K562 (cell line): ENCODE data around the gene IL10RB. TPM values are rescaled to one million over a fixed set of nuclear protein-coding genes. Genes with fewer than 3 reads are reported as not detected.

Experiments used
- CBFA2T3 ChIP-seq: fragments of 450-650 bp; IDR thresholded peaks from 2 replicates; pipeline ENCODE4 v1.6.1; 2017
- CHCHD3 ChIP-seq: fragments of 250-450 bp; sonication (Bioruptor Pico); IDR thresholded peaks from 2 replicates; pipeline ENCODE4 v2.1.2; 2022; ENCODE audit warnings: mild to moderate bottlenecking
- CHD4 ChIP-seq: fragments of 200-600 bp; sonication (generic); IDR thresholded peaks from 3 replicates; pipeline ENCODE4 v1.6.1; 2012; ENCODE audit warnings: low read depth, mild to moderate bottlenecking, mixed read lengths, low read length, inconsistent platforms; ENCODE audit not compliant: insufficient read depth, insufficient replicate concordance, poor library complexity, severe bottlenecking
- DIDO1 ChIP-seq: fragments of 450-650 bp; IDR thresholded peaks from 2 replicates; pipeline ENCODE4 v1.6.1; 2016; ENCODE audit warnings: low read depth, missing biosample characterization, missing genetic modification characterization
- DPF2 ChIP-seq: fragments of 450-650 bp; IDR thresholded peaks from 2 replicates; pipeline ENCODE4 v1.6.1; 2016
- EP400 ChIP-seq: fragments of 450-650 bp; IDR thresholded peaks from 2 replicates; pipeline ENCODE4 v1.6.1; 2017; ENCODE audit warnings: antibody characterized with exemption, mild to moderate bottlenecking, moderate library complexity
- ESRRA ChIP-seq: fragments of 450-650 bp; IDR thresholded peaks from 2 replicates; pipeline ENCODE4 v1.6.1; 2014; ENCODE audit warnings: low read depth, mild to moderate bottlenecking, moderate library complexity, borderline replicate concordance
- ID3 ChIP-seq, 2 experiments: fragments of 250-450 bp in 1 of 2; fragments of 450-650 bp in 1 of 2; sonication (Bioruptor Pico) in 1 of 2; IDR thresholded peaks; 2 replicates each; pipeline versions ENCODE4 v1.6.1 to v1.8.0; 2016 to 2021; ENCODE audit warnings: mild to moderate bottlenecking in 2 of 2, moderate library complexity in 2 of 2, missing compliant biosample characterization in 1 of 2, missing genetic modification characterization in 1 of 2
- IFI16 ChIP-seq: fragments of 250-450 bp; sonication (Bioruptor Pico); IDR thresholded peaks from 2 replicates; pipeline ENCODE4 v2.1.2; 2022; ENCODE audit warnings: mild to moderate bottlenecking, inconsistent platforms
- MEF2A ChIP-seq: IDR thresholded peaks from 2 replicates; pipeline ENCODE4 v1.6.1; 2011; ENCODE audit warnings: low read depth, mild to moderate bottlenecking, low read length, moderate library complexity; ENCODE audit not compliant: control insufficient read depth
- MNT ChIP-seq, 2 experiments: fragments of 450-650 bp; conservative IDR thresholded peaks; 2 replicates each; pipeline ENCODE4 v1.6.1; 2017; ENCODE audit warnings: mild to moderate bottlenecking in 2 of 2, moderate library complexity in 2 of 2
- PRDM10 ChIP-seq: fragments of 450-650 bp; IDR thresholded peaks from 2 replicates; pipeline ENCODE4 v1.6.1; 2018; ENCODE audit not compliant: partially characterized antibody
- PTRF ChIP-seq: fragments of 450-650 bp; IDR thresholded peaks from 2 replicates; pipeline ENCODE4 v1.6.1; 2016; ENCODE audit warnings: mild to moderate bottlenecking, missing genetic modification characterization, missing compliant biosample characterization
- SP1 ChIP-seq: sonication (generic); formaldehyde crosslinking; IDR thresholded peaks from 2 replicates; pipeline ENCODE4 v1.8.1; 2022; ENCODE audit warnings: mild to moderate bottlenecking, missing genetic modification reagents
- SREBF2 ChIP-seq: sonication (generic); formaldehyde crosslinking; IDR thresholded peaks from 2 replicates; pipeline ENCODE4 v1.4.0; 2020; ENCODE audit warnings: mild to moderate bottlenecking, missing genetic modification reagents
- TCF7 ChIP-seq: sonication (generic); IDR thresholded peaks from 2 replicates; pipeline ENCODE4 v1.6.1; 2016; ENCODE audit warnings: antibody characterized with exemption, borderline replicate concordance
- TRIM24 ChIP-seq, 2 experiments: fragments of 450-650 bp; IDR thresholded peaks; 2 replicates each; pipeline ENCODE4 v1.6.1; 2016
- ZFPM2 ChIP-seq: fragments of 250-450 bp; sonication (Bioruptor Pico); IDR thresholded peaks from 2 replicates; pipeline ENCODE4 v1.5.1; 2022; ENCODE audit warnings: mild to moderate bottlenecking
- ZNF3 ChIP-seq: fragments of 250-450 bp; sonication (Bioruptor Pico); IDR thresholded peaks from 2 replicates; pipeline ENCODE4 v1.5.0; 2021; ENCODE audit warnings: mild to moderate bottlenecking, moderate library complexity
- ZNF311 ChIP-seq: fragments of 250-450 bp; sonication (Bioruptor Pico); IDR thresholded peaks from 2 replicates; pipeline ENCODE4 v1.4.0; 2020; ENCODE audit warnings: mild to moderate bottlenecking, moderate library complexity
- polyA plus RNA-seq, 8 experiments: library from polyadenylated mRNA; depleted of rRNA in 4 of 8; stranded (reverse) in 5 of 8; unstranded in 3 of 8; fragments of >200 nt; fragmentation: Nextera tagmentation in 2 of 8; fragmentation: Illumina TruSeq in 1 of 8; extraction: Ambion mirVana in 2 of 8; extraction: Trizol in 1 of 8; gene quantifications; 2 replicates each; pipeline versions ENCODE4 v1.2.1 to v1.2.3, GENCODE V29; 2011 to 2014; ENCODE audit warnings: inconsistent platforms in 1 of 8, missing spikeins in 1 of 8
- total RNA-seq, 7 experiments: library from RNA; depleted of rRNA in 6 of 7; stranded (reverse); fragments of >200 nt in 6 of 7; fragmentation: Illumina TruSeq in 2 of 7; extraction: Trizol in 2 of 7; gene quantifications; 2 replicates each; pipeline versions ENCODE4 v1.2.1 to v1.2.3, GENCODE V29; 2011 to 2021; ENCODE audit warnings: low replicate concordance in 1 of 7

Gene IL10RB
- total and polyA plus RNA-seq, 9 of the 15 experiments (the other 6 are each of a cell fraction or from before 2014, with no cell fraction given), result 10.9 to 33.8 (median 23.0) TPM

GRCh38 chr21:33332143-33332542 is 66.0 kb downstream of the IL10RB start (continued):
- TF ChIP-seq PRDM10 (peak; percentile 49), SREBF2 (CRISPR knock-in tag) (no peak), ESRRA (no peak), DPF2 (peak; percentile 79), EP400 (peak; percentile 13; the same call in 1 of the 2 replicates), MEF2A (peak; percentile 40; the same call in 1 of the 2 replicates), ID3 (CRISPR knock-in tag; IDR thresholded peaks at IDR 0.05) (no peak), ID3 (tag; IDR thresholded peaks at IDR 0.05) (0 out of 2 replicates have a peak, but pooled peaks have one; percentile 29), CBFA2T3 (peak; percentile 86), CHCHD3 (no peak), PTRF (tag) (no peak), IFI16 (CRISPR knock-in tag) (no peak), DIDO1 (tag) (no peak), ZFPM2 (CRISPR knock-in tag) (no peak), ZNF3 (CRISPR knock-in tag) (no peak), TCF7 (no peak), MNT (conservative IDR thresholded peaks at IDR 0.05) (no peak; a peak in 1 of 4 replicates), SP1 (CRISPR knock-in tag) (no peak), CHD4 (no peak), ZNF311 (no peak), TRIM24 (IDR thresholded peaks at IDR 0.05) (peak; percentile 22 to 31; a peak in 1 of 4 replicates)
